ENCODE results near the gene LEMD2.

GRCh38 chr6:33761922-33762629 is 26.9 kb downstream of the LEMD2 start:
- TF ChIP-seq ZNF174 (tag by site-specific recombination; IDR thresholded peaks at IDR 0.05) (no peak), CTCF (tag by site-specific recombination; IDR thresholded peaks at IDR 0.05) (peak; percentile 95)

Measured in HEK293 (cell line).